Measurements from ENCODE around the gene POP7.

DNA sequence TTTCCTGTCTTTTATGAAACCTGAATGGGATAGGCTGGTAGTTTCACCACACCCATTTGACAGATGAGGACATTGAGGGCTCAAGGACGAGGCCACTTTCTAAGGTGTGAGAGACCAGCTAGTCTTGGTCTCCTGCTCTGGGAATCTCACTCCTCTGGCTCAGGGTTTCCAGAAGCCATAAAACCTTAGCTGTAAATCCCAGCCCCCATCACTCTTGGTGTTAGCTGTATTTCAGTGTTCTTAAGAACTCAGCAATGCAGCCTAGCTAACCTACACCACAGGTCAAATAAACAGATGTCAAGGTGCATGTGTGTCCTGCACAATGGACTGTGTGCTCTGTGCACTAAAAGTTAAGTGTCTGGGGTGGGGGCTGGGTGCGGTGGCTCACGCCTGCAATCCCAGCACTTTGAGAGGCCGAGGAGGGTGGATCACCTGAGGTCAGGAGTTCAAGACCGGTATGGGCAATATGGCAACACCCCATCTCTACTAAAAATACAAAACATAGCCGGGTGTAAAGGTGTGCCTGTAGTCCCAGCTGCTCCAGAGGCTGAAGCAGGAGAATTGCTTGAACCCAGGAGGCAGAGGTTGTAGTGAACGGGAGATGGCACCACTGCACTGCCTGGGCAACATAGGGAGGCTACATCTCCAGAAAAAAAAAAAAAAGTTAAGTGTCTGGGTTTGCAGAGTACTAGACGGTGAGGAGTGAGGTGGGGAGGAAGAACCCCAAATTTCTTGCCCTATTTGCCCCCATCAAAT is 13.8 kb downstream of the POP7 start:
- TF ChIP-seq, protein P1, sequence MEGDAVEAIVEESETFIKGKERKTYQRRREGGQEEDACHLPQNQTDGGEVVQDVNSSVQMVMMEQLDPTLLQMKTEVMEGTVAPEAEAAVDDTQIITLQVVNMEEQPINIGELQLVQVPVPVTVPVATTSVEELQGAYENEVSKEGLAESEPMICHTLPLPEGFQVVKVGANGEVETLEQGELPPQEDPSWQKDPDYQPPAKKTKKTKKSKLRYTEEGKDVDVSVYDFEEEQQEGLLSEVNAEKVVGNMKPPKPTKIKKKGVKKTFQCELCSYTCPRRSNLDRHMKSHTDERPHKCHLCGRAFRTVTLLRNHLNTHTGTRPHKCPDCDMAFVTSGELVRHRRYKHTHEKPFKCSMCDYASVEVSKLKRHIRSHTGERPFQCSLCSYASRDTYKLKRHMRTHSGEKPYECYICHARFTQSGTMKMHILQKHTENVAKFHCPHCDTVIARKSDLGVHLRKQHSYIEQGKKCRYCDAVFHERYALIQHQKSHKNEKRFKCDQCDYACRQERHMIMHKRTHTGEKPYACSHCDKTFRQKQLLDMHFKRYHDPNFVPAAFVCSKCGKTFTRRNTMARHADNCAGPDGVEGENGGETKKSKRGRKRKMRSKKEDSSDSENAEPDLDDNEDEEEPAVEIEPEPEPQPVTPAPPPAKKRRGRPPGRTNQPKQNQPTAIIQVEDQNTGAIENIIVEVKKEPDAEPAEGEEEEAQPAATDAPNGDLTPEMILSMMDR (IDR thresholded peaks at IDR 0.05; ENCODE audit: low read depth, low read length, missing input control) = peak; percentile 20
- TF ChIP-seq TAF1 (conservative IDR thresholded peaks at IDR 0.05) = no peak
- no peak for TF ChIP-seq ATF3 (IDR thresholded peaks at IDR 0.05)
- TF ChIP-seq REST (IDR thresholded peaks at IDR 0.05) = no peak
